IPS-NIHi11 (cell line): ENCODE results near the gene IFNL2.
"Not testable (repeated sequence)": the region's sequence is repeated elsewhere in the genome, so short reads cannot be mapped to it uniquely, and the experiment has no call there.

ENCODE experiments used
- DNase-seq: peaks from one replicate; pipeline ENCODE4 v3.0.0; 2012; ENCODE audit warnings: mixed read lengths, low spot score

Gene IFNL2

DNA sequence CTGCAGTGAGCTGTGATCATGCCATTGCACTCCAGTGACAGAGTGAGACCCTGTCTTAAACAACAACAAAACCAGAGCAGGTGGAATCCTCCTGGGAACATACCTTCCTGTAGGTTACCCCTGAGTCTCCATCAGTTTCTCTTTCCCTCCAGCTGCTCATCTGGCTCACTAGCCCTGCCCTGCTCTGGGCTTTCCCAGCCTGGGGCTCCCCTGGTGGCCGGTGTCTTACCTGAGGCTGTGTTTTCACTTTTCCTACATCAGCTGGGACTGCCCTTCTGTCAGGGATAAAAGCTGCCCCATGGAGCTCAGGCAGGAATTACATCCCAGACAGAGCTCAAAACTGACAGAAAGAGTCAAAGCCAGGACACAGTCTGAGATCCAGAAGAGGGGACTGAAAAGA lies at the start of gene IFNL2:
IFNL2 (plus strand) TSS at position 312 of the 400 bp plus-strand sequence. CDS start 173 bp downstream, outside the sequence.
- not testable (repeated sequence) for DNase-seq

DNA sequence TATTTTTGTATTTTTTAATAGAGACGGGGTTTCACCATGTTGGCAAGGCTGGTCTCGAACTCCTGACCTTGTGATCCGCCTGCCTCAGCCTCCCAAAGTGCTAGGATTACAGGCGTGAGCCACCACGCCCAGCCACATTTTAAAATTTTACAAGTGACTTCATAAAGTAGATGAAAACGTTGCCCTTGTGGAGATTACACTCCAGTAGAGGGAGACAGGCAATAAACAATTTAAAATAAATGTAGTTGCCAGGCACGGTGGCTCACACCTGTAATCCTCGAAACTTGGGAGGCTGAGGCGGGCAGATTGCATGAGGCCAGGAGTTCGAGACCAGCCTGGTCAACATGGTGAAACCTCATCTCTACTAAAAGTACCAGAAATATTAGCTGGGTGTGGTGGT lies 49.1 kb upstream of the IFNL2 start:
- not testable (repeated sequence) for DNase-seq

DNA sequence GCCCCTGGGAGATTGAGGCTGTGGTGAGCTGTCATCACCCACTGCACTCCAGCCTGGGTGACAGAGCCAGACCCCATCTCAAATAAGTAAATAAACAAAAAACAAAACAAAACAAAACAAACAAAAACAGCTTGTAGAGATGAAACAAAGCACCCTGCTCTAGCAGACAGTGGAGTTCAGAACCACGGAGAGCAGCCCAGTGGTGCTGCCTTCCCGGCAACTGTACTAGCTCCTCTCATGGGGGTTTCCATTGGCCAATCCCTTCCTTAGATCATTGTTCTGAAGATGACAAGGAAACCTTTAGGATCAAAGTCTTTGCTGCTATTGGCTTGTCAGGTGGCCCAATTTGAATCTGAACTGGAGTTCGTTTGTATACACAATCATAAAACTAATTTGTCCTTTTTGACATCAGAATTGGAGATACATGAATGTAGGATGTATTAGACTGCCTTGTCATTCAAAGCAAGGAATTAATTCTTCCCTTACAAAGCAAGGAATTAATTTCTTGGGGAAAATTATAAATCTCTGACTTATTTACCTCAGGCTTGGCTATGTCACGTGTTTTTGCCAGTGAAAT lies 44.4 kb upstream of the IFNL2 start:
- DNase-seq = peak; percentile 86

DNA sequence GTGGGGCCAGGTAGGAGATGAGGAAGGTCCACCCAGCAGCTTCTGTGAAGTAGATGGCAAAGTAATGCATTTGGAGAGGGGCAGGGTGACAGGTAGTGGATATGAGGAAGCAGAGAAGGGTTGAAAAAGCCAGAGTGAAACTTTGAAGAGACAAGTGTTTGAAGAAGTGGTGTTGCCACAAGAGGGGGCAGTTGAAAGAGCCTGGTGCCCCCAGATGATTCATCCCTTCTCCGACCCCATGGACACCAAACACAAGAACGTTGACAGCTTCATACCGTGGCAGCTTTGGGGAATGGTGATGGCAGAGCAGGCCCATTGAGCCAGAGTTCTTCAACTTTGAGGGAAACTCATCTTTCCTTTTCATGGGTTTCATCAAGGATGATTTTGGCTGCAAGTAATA lies 43.3 kb upstream of the IFNL2 start:
- DNase-seq = no peak

DNA sequence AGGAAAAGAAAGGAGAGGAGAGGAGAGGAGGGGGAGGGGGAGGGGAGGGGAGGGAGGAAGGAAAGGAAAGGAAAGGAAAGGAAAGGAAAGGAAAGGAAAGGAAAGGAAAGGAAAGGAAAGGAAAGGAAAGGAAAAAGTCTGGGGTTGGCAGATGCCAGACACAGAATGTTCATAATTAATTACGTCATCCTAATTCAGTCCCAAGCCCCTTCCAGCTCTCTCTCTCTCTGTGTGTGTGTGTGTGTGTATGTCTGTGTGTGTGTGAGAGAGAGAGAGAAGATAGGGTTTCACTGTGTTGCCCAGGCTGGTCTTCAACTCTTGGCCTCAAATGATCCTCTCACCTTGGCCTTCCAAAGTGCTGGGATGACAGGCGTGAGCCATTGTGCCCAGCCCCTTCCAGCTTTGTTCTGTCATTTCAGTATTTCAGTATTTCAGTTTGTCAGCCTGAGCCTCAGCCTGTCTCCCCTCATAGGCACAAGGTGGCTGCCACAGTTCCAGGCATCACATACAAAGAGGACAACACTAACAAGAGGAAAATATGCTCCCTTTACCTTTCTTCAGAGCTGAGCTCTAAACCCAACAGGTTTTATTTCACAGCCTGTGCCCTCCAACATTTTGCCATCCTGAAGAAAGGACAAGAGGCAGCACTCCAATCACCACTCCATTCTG lies 38.0 kb upstream of the IFNL2 start:
- DNase-seq = no peak

DNA sequence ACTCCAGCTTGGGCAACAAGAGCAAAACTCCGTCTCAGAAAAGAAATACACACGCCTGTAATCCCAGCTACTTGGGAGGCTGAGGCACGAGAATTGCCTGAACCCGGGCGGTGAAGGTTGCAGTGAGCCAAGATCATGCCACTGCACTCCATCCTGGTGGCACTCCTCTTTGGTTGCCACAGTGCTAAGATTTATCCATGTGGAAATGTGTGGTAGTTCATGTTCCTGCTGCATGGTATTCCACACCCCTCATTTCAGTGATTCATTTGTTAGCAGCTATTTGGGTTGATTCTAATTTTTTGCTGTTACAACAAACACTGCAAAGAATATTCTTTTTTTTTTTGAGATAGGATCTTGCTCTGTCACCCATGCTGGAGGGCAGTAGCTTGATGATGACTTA lies 35.5 kb upstream of the IFNL2 start:
- no peak for DNase-seq

DNA sequence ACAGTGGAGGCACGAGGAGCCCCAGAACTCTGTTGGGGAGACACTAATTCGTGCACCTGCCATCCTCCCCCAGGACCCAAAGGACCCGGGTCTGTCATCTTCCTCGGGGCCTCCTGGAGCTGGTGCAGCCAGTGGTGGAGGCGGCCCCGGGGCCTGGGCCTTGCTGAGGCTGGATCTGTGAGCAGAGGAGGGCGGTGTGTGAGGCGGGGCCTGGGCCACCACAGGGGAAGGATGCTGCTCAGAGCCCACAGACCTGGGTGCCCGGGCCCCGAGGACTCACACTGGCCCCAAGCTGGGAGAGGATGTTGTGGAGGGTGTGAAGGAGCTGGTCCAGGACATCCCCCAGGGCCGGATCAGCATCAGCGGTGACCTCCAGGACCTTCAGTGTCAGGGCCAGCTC lies 31.7 kb upstream of the IFNL2 start:
- DNase-seq = no peak

DNA sequence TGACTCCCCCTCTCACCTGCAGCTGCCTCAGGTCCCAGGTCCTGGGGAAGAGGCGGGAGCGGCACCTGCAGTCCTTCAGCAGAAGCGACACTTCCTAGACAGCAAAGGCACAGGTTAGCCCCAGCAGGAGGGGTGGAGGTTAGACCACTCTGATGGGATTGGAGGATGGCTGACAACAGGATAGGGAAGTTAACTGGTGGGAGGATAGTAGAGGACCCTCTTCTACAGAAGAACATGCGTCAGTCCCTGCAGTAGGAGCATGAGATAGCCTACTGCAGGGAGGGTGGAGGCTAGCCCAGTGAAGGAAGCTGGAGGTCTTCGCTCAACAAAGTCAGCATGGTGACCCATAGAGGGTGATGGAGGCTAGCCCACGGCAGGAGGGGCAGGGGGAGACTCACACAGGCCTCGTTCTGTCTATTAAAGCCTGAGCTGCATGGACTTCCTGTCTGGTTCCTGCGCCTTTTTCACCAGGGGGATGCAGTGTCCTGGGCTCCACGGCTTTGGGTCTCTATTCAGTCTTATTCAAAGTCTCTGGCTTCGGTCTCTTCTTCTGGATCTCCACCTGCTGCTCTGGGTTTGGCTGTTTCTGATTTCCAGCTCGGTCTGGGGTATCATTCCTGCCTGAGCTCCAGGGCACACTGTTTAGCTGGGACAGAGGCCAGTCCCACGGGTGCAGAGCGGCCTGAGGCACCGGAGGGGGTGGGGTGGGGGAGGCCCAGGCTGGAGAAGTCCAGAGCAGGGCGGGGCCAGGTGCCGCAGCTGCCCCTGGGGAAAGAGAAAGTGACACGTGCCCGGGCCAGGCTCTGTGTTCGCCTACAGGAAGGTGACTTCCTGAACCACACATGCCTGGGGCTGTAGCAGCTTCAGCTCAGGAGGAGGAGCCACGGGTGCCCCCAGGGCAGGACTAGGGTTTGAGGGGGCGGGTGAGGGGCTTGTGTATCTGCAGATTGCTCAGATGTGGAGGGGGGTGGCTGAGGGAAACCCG lies 30.7 kb upstream of the IFNL2 start:
- peak; percentile 42 for DNase-seq

DNA sequence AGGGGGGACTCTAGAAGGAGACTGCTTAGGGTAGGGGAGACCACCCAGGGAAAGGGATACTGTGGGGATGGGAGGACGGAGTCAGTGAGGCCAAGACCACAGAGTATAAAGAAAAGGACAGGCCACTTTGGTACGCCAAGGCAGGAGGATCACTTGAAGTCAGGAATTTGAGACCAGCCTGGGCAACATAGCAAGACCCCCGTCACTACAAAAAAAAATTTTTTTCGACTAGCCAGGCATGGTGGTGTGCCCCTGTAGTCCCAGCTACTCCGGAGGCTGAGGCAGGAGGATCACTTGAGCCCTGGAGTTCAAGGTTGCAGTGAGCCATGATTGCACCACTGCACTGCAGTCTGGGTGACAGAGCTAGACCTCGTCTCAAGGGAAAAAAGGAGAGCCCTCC lies 30.0 kb upstream of the IFNL2 start:
- no peak for DNase-seq

DNA sequence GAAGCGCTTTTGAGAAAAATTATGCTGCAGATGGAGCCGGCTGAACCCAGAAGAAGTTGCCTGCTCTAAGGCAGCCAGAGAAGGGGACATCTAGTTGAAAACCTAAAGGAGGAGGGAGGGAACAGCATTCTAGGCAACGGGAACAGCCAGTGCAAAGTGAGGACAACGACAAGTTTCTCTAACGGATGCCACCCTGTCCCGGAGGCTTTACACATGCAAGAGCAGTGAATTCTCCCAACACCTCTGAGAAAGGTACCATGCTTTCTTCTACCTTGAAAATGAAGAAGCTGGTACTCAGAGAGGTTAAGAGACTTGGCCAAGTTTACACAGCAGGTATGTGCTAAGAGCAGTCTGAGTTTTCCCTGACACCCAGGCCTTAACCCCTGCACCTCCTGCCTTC lies 29.3 kb upstream of the IFNL2 start:
- no peak for DNase-seq

DNA sequence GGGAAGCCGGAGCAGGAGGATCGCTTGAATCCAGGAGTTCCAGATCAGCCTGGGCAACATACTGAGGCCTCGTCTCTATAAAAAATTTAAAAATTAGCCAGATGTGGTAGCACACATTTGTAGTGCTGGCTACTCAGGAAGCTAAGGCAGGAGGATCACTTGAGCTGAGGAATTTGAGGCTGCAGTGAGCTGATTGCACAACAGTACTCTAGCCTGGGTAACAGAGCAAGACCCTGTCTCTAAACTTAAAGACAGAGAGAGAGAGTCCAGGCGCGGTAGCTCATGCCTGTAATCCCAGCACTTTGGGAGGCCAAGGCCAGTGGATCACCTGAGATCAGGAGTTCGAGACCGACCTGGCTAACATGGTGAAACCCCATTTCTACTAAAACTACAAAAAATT lies 27.8 kb upstream of the IFNL2 start:
- no peak for DNase-seq

DNA sequence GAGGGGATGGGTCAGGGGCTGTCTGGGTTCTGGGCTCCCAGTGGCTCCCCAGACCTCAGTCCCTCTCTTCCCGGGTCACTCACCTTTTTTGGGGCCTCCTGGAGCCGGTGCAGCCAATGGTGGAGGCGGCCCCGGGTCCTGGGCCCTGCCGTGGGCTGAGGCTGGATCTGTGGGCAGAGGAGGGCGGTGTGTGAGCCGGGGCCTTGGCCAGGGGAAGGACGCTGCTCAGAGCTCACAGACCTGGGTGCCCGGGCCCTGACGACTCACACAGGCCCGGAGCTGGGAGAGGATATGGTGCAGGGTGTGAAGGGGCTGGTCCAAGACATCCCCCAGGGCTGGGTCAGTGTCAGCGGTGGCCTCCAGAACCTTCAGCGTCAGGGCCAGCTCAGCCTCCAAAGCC lies 24.5 kb upstream of the IFNL2 start:
- DNase-seq = not testable (repeated sequence)

DNA sequence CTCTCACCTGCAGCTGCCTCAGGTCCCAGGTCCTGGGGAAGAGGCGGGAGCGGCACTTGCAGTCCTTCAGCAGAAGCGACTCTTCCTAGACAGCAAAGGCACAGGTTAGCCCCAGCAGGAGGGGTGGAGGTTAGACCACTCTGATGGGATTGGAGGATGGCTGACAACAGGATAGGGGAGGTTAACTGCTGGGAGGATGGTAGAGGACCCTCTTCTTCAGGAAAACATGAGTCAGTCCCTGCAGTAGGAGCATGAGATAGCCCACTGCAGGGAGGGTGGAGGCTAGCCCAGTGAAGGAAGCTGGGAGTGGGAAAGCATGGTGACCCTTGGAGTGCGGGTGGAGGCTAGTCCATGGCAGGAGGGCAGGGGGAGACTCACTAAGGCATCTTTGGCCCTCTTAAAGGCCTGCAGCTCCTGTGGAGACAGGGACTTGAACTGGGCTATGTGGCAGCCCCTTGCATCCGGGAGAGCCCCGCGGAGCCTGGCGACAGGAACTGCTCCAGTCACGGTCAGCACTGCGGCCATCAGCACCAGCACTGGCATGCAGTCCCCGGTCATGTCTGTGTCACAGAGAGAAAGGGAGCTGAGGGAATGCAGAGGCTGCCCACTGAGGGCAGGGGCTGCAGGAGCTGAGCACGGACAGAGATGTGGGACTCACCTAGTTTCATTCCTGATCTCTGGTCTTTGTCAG lies 23.6 kb upstream of the IFNL2 start, which contains the start of gene IFNL3:
IFNL3 (minus strand) TSS at position 597 of the 691 bp plus-strand sequence; CDS start at position 558, 39 bp downstream.
- DNase-seq = not testable (repeated sequence)

DNA sequence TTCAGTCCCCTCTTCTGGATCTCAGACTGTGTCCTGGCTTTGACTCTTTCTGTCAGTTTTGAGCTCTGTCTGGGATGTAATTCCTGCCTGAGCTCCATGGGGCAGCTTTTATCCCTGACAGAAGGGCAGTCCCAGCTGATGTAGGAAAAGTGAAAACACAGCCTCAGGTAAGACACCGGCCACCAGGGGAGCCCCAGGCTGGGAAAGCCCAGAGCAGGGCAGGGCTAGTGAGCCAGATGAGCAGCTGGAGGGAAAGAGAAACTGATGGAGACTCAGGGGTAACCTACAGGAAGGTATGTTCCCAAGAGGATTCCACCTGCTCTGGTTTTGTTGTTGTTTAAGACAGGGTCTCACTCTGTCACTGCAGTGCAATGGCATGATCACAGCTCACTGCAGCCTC lies 23.0 kb upstream of the IFNL2 start:
- not testable (repeated sequence) for DNase-seq

DNA sequence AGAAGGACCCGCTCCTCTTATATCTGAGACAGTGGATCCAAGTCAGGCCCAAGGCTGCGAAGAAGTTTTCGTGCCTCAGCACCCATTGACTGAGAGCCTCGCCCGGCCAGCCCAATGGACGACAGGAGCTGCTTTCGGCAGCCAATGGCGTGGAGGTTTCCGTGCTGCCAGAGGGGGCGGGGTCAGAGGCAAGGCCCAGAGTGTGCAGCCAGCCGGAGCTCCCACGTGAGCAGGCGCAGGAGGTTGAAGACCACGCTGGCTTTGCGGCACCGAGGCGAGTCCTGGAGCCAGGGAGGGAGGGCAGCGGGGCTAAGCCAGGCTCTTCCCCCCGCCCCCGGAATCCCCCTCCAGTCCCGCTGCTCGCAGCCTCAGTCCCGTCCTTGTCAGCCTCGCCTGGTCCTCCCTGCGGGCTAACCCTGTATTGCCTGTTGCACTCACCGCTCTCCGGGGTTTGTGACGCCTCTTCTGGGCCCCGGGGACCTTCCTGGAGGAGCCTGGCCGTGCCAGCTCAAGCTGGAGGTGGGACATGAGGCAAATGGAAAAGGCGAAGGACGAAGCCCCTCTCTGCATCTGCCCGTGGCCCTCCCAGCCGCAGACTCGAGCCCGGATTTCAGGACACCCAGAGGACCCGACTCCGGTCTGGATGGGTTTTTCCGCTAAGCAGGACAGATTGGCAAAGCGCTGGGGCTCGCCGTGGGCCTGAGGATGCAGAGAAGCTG lies 21.1 kb upstream of the IFNL2 start:
- DNase-seq = peak; percentile 86

DNA sequence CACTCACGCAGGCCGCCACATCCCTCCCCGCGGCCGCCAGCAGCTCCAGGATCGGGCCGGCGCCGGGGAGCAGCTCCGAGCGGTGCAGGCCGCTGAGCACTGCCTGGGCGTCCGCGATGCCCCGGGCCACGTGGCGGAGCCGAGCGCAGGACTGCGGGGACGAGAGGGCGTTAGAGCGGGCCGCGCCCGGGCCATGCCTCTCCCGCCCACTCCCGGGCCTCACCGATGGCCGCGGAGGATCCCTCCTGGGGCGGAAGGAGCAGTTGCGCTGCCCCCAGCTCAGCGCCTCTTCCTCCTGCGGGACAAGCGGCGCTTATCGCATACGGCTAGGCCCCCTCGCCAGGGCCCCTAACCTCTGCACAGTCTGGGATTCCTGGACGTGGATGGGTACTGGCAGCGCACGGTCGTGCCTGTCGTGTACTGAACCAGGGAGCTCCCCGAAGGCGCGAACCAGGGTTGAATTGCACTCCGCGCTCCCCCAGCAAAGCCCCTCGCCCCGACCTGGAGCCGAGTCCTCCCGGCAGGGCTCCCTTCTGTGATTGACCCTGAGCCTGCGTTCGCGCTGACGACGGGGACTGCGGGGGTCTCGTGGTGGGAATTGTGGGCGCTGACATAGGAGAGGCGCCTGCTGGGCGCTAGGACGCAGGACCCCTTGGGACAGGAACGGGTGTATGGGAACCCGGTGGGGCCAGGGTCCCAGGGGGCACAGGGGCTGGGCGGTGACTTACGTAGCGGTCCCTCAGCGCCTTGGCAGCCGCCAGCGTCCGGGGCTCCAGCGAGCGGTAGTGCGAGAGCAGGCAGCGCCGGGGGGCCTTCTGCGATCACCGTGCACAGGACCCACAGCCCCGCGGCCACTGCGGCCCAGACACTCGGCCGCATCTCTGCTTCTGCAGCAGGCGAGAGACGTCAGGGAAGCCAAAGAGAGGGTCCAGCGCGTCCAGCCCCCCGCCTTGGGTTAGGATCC lies 20.2 kb upstream of the IFNL2 start:
- peak; percentile 66 for DNase-seq

DNA sequence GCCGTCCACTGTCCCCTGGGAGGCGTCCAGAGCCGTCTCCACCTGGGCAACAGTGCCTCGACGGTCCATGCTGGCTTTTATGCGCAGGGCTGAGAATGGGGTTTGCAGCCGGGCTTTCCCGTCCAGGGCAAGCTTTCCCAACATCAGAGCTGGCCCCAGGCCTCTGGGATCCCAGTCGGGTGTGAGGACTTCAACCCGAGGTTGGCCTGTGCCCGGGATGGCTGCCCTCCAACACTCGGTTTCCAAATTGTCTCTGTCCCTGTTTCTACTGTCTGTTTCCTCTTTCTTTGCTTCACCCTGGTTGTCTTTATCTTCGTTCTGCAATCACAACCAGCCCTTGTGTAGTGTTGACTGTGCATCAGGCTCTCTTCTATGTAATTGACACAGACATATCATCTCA lies 19.4 kb upstream of the IFNL2 start, which contains the start of gene IFNL4:
IFNL4 (minus strand) TSS at position 51 of the 400 bp plus-strand sequence.
- no peak for DNase-seq

DNA sequence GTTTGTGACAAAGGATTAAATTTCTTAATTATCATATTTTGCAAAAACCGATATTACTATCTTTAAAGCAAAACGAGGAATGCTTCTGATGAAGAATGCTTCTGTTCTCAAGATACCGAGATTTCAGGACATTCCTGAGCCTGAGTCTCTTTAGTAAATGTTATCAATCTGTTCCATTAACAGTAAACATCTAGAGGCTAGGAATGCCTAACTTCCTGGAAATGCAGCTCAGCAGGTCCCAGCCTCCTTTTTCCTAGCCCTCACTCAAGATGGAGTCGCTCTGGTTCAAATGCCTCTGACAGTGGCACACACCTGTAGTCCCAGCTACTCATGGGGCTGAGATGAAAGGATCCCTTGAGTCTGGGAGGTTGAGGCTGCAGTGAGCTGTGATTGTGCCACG lies 17.1 kb upstream of the IFNL2 start:
- no peak for DNase-seq

DNA sequence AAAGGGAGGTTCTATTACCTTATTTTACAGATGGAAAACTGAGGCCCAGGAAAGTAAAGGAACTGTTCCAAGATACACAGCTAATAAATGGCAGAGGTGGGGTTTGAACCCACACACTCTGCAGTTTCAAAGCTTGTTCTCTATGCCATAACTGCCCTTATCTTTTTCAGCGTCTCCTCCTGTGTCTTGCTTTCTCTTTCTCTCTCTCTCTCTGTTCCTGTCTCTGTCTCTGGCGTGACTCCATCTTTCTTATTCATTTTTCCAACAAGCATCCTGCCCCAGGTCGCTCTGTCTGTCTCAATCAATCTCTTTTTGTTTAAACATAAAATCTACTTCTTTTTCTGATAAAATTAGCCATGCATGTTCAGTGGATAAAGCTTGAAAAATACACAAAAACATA lies 16.4 kb upstream of the IFNL2 start:
- DNase-seq = no peak

DNA sequence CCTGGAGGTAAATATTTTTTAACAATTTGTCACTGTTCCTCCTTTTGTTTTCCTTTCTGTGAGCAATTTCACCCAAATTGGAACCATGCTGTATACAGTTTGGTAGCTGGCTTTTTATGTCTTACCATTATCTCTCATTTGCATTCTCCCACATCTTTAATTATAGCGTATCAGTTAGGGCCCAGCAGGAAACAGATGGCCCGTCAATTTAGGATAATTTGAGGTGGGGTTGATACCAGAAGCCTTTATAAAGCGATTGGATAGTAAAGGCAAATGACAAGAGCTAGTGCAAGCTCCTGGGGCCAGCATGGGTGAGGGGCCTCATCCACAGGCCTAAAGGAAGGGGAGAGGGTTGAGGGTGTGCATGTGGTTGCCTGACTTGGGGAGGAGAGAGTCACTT lies 15.7 kb upstream of the IFNL2 start:
- DNase-seq = no peak
